K562 treated with DMSO at 1 percent for 4 hours (cell line): Measurements from ENCODE around the gene GAB3. TPM values are rescaled to one million over a fixed set of nuclear protein-coding genes. Genes with fewer than 3 reads are reported as not detected.

Source experiments
- total RNA-seq: library from RNA; unstranded; fragments of 300-600 nt; gene quantifications from 2 replicates; pipeline ENCODE4 v1.2.3, GENCODE V29; 2022; ENCODE audit not compliant: insufficient read depth

GAB3 gene, protein sequence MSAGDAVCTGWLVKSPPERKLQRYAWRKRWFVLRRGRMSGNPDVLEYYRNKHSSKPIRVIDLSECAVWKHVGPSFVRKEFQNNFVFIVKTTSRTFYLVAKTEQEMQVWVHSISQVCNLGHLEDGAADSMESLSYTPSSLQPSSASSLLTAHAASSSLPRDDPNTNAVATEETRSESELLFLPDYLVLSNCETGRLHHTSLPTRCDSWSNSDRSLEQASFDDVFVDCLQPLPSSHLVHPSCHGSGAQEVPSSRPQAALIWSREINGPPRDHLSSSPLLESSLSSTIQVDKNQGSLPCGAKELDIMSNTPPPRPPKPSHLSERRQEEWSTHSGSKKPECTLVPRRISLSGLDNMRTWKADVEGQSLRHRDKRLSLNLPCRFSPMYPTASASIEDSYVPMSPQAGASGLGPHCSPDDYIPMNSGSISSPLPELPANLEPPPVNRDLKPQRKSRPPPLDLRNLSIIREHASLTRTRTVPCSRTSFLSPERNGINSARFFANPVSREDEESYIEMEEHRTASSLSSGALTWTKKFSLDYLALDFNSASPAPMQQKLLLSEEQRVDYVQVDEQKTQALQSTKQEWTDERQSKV
- total RNA-seq, result 7.2 and 12.8 TPM in 2 replicates

DNA sequence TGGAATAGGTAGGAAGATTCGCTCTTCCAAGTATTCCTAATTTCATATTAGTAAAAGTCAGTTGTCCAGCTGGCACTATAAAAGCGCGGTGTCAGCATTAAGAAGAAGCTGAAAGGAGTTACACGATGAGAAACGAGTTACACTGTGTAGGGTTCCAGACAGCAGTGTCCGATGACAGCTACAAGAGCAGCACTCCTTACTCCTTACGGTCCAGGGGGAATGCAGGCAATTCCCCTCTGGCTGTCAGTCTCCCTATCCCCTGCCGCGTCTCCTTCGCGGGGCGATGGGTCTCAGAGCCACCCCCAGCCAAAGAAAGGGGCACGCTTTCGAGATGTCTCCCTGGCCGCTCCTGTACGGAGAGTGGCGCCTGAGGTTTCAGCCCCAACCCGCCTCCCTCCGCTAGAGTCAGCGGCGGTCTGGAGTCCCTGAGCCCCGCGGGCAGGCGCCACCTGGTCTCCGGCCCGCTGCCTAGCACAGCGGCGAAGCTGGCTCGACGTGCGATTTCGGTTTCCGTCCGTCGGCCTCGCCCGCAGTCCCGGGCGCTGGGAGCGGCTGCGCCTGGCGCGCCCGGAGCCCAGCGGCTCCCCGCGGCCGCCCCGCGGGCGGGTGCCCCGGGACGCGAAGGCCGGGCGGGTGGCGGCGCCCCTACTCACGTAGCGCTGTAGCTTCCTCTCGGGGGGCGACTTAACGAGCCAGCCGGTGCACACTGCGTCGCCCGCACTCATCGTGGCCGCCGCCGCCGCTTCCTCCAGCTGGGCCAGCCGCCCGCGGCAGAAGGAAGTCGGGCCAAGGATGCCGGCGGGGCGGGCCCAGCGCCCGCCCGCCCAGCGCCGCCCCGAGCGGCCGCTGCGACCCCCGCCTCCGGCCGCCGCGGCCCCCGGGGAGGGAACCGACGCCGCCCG is at the start of gene GAB3:
Gene GAB3 (minus strand): TSS at position 777 of the 902 bp plus-strand sequence. CDS start 52 bp downstream, at position 725.

DNA sequence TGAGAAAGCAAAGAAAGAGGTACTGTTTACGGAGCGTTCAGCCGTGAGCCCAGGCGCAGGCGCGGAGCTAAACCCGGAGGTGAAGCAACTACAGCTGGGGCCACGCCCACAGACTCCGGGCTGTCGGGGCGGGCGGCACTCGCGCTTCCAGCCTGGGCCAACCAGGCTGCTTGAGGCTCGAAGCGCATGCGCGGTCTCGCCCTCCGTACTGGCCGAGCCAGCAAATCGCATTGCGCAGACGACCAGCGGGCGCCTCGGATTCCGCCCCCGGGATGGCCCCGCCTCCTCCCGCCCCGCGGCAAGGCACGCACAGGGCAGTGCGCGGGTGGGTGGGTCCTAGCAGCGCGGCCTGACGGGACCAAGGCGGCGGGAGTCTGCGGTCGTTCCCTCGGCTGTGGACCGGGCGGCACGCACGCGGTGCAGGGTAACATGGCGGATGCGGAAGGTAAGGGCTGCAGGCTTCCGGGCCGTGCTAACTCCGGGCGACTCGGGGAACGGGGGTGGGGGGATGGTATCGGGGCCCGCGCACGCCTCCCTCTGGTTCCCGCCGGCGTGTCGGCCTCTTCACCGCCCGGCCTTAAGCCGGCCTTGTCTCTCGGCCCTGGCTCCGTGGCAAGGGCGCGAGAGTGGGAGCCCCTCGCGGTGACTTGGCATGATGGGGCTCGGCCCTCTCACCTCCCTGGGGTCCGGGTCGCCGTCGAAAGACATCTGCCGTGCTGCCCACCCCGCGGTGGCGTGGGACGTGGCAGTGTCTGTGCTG is 11.8 kb upstream of the GAB3 start, which contains the start of gene DKC1:
Gene DKC1 (plus strand): TSS at position 328 of the 760 bp plus-strand sequence. CDS start 102 bp downstream, at position 430.

DNA sequence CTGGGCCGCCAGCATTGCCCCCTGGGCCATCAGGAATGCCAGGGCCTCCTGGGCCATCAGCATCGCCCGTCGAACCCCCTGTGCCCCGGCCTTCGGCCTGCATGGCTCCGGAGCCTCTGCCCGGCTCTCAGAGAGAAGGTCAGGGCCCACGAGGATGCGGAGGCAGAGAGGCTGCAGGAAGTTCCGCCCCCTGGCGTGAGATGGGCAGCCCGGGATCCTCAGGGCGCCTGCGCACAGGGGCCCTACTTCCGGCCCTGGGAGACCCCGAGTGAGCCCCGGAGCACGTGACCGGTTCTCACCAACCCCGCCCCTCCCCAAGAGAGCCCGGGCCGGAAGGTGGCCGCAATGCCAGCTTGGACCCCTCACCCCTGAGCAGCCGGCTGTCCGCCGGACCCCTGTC is 97.5 kb downstream of the GAB3 start, which contains the start of gene CTAG2:
Gene CTAG2 (minus strand): TSS at position 167 of the 400 bp plus-strand sequence. CDS start 64 bp downstream, at position 103.

Other genes with a start within 250 kb of the GAB3 start
- 84.1 and 87.0 TPM in 2 replicates for gene FAM3A, start 234.8 kb downstream of the GAB3 start, total RNA-seq
- gene G6PD, start 204.2 kb downstream of the GAB3 start, total RNA-seq, result 233 and 273 TPM in 2 replicates
- gene IKBKG, start 203.5 kb downstream of the GAB3 start, total RNA-seq, result 38.5 and 40.3 TPM in 2 replicates
- gene CTAG1A, start 165.9 kb downstream of the GAB3 start, total RNA-seq, result not detected in 2 replicates
- not detected in 2 replicates for gene CTAG1B, start 131.8 kb downstream of the GAB3 start, total RNA-seq
- gene CTAG2, start 97.5 kb downstream of the GAB3 start, total RNA-seq, result 30.2 and 37.9 TPM in 2 replicates
- 79.4 and 94.2 TPM in 2 replicates for gene DKC1, start 11.8 kb upstream of the GAB3 start, total RNA-seq
- gene MPP1, start 54.4 kb upstream of the GAB3 start, total RNA-seq, result 312 and 360 TPM in 2 replicates
- not detected in 2 replicates for gene SMIM9, start 83.6 kb upstream of the GAB3 start, total RNA-seq
- not detected in 2 replicates for gene F8A1, start 135.3 kb upstream of the GAB3 start, total RNA-seq